Activated CD4-positive, alpha-beta memory T cell treated with anti-CD3 and anti-CD28 coated beads, Interleukin-2, amount 10 ng/mL, durations not matched to agents 7 days and 5 days (primary cell): Measurements from ENCODE around the gene APOC4. TPM values are rescaled to one million over a fixed set of nuclear protein-coding genes. Genes with fewer than 3 reads are reported as not detected.

Experiments
- CTCF ChIA-PET: fragments of 350-600 bp; sonication (Branson Sonifier 250); formaldehyde crosslinking; loops from one replicate; lab custom pipeline; 2021; ENCODE audit warnings: antibody characterized with exemption, inconsistent platforms; lab: Charles Lee
- POLR2A ChIA-PET: fragments of 350-600 bp; sonication (Branson Sonifier 250); formaldehyde crosslinking; loops from one replicate; lab custom pipeline; 2021; ENCODE audit warnings: antibody characterized with exemption; lab: Charles Lee
- DNase-seq: peaks from one replicate; pipeline ENCODE4 v3.0.0-alpha.2; 2020
- H3K27ac Mint-ChIP-seq: one replicate; pipeline ENCODE4 v1.8.0; 2021; ENCODE audit warnings: mild to moderate bottlenecking, mixed read lengths
- H3K27me3 Mint-ChIP-seq: one replicate; pipeline ENCODE4 v1.8.0; 2021; ENCODE audit warnings: mixed read lengths
- H3K36me3 Mint-ChIP-seq: one replicate; pipeline ENCODE4 v1.8.0; 2021; ENCODE audit warnings: low read depth, mixed read lengths
- H3K4me1 Mint-ChIP-seq: one replicate; pipeline ENCODE4 v1.8.0; 2021; ENCODE audit warnings: mixed read lengths
- H3K4me3 Mint-ChIP-seq: one replicate; pipeline ENCODE4 v1.8.0; 2021; ENCODE audit warnings: mild to moderate bottlenecking, mixed read lengths
- H3K9me3 Mint-ChIP-seq: one replicate; pipeline ENCODE4 v1.8.0; 2021; ENCODE audit warnings: mixed read lengths
- total RNA-seq, 2 experiments: library from RNA; stranded (reverse); gene quantifications; one replicate each; pipeline ENCODE4 v1.2.3, GENCODE V29; 2021

The APOC4 gene, protein sequence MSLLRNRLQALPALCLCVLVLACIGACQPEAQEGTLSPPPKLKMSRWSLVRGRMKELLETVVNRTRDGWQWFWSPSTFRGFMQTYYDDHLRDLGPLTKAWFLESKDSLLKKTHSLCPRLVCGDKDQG
- not detected for total RNA-seq

- ChIA-PET POLR2A (no interaction called here), CTCF (no interaction called here)
- H3K36me3 Mint-ChIP-seq = no peaks in the 10 kb centered on the region
- no peaks in the 10 kb centered on the region for H3K9me3 Mint-ChIP-seq
- H3K4me1 Mint-ChIP-seq = peaks cover 2% of the 10 kb centered on the region
- no peak for DNase-seq
- H3K27ac Mint-ChIP-seq = no peak within 1 kb of the TSS
- no peaks in the 10 kb centered on the region for H3K27me3 Mint-ChIP-seq
- H3K4me3 Mint-ChIP-seq = no peak within 1 kb of the TSS
Observed at GRCh38 chr19:44942067-44942571, at the start of gene APOC4. APOC4 (plus strand) TSS chr19:44942237; CDS start chr19:44942278, 41 bp downstream.

GRCh38 chr19:44892932-44893331 is 49.1 kb upstream of the APOC4 start:
- Mint-ChIP-seq H3K4me3 (peak overlapping the region; percentile 86), H3K4me1 (peaks cover 31% of the 10 kb centered on the region), H3K36me3 (peaks cover 47% of the 10 kb centered on the region), H3K27ac (no peak overlapping the region), H3K9me3 (peaks cover 5% of the 10 kb centered on the region), H3K27me3 (no peaks in the 10 kb centered on the region)
- ChIA-PET CTCF (interaction anchor here (0.7 to 1.3 kb wide), 2 partner anchors 11 to 13 kb away, joined by 3 read pairs; partner anchors contain the start of gene APOE), POLR2A (interaction anchor here (1.3 kb wide), 1 partner anchor 9 kb away, joined by 4 read pairs; no protein-coding TSS in a partner anchor)
- no peak for DNase-seq

DNA sequence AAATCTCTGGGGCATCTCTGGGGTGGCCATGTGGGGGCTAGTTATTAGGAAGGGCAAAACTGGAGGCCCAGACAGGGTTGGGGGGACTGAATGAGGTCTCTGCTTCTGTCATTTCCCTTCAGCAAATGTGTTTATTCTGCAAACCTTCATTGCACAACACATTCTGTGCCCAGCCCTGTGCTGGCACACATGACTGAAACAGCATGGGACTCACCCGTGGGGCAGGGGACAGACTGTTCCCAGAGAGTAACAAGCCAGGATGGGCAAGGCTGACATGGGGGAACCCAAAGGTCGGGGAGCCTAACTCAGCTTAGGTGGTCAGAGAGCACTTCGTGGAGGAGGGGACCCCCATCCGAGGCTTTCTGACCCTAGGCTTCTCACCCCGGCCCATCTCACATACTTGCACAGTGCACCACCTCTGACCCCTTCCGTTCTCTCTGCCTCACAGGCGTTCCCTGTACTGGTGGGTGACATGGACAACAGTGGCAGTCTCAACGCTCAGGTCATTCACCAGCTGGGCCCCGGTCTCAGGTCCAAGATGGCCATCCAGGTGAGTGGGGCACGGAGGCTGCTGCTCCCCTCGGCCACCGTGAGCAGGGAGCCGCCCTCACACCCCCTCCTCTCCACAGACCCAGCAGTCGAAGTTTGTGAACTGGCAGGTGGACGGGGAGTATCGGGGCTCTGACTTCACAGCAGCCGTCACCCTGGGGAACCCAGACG is 48.5 kb upstream of the APOC4 start:
- Mint-ChIP-seq H3K4me1 (peaks cover 31% of the 10 kb centered on the region), H3K4me3 (peak overlapping the region; percentile 86), H3K27me3 (no peaks in the 10 kb centered on the region), H3K27ac (no peak overlapping the region), H3K9me3 (peaks cover 5% of the 10 kb centered on the region), H3K36me3 (peaks cover 51% of the 10 kb centered on the region)
- ChIA-PET CTCF (interaction anchor here (1.3 kb wide), 1 partner anchor 10 kb away, joined by 3 read pairs; no protein-coding TSS in a partner anchor), POLR2A (interaction anchor here (1.3 kb wide), 1 partner anchor 8 kb away, joined by 4 read pairs; no protein-coding TSS in a partner anchor)
- DNase-seq = no peak

DNA sequence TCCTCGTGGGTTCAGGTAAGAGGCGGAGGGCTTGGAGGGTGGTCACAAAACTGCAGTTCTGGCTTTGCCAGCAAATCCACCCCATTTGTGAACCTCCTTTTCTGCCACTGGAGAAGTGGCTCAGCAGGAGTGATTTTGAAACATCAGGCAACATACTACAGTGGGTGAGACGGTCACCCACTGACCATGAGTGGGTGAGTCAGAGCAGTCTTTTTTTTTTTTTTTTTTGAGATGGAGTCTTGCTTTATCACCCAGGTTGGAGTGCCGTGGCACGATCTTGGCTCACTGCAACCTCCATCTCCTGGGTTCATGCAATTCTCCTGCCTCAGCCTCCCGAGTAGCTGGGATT is 48.0 kb upstream of the APOC4 start:
- Mint-ChIP-seq H3K27ac (no peak overlapping the region), H3K9me3 (peaks cover 4% of the 10 kb centered on the region), H3K27me3 (no peaks in the 10 kb centered on the region), H3K4me3 (no peak overlapping the region), H3K4me1 (peaks cover 30% of the 10 kb centered on the region), H3K36me3 (peaks cover 51% of the 10 kb centered on the region)
- no peak for DNase-seq
- POLR2A ChIA-PET = no interaction called here
- CTCF ChIA-PET = no interaction called here

DNA sequence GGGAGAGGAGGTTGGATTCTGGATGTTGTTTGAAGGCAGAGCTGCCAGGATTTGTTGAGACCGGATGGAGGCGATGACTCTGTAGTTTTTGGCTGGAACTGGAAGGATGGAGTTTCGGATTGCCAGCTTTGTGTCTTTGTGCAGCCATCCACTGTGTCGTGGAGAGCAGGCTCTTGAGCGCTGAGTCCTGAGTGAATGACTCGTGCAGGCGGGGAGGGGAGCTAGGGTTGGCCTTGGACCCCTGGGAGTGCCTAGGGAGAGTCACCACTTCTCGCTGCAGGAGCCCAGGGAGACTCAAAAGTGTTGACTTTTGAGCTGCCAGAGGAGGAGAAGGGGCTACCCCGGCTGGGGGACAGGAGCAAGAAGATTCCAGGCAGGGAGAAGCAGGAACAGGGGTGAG is 47.1 kb upstream of the APOC4 start:
- peaks cover 28% of the 10 kb centered on the region for H3K4me1 Mint-ChIP-seq
- ChIA-PET POLR2A (no interaction called here), CTCF (interaction anchor here (1.0 kb wide), 1 partner anchor 171 kb away, joined by 5 read pairs; no protein-coding TSS in a partner anchor)
- peaks cover 56% of the 10 kb centered on the region for H3K36me3 Mint-ChIP-seq
- no peak for DNase-seq
- no peak overlapping the region for H3K4me3 Mint-ChIP-seq
- H3K27me3 Mint-ChIP-seq = no peaks in the 10 kb centered on the region
- no peak overlapping the region for H3K27ac Mint-ChIP-seq
- peaks cover 3% of the 10 kb centered on the region for H3K9me3 Mint-ChIP-seq

DNA sequence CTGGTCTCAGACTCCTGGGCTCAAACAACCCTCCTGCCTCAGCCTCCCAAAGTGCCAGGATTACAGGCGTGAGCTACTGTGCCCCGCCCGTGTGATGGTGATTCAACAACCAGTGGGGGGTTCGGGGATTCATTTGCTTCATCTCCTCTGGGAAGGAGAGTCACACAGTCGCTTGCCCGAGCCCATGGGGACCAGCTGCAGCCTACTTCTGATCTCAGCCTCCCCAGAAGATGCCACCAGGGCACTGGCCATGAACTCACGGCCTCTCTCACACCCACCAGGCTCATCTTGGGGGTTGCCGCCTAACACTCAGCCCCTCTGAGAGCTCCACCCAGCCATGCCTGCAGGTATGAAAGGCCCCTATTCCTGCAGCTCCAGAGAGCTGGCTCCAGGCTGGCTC is 44.2 kb upstream of the APOC4 start:
- H3K27me3 Mint-ChIP-seq = no peaks in the 10 kb centered on the region
- peaks cover 58% of the 10 kb centered on the region for H3K36me3 Mint-ChIP-seq
- POLR2A ChIA-PET = no interaction called here
- no peak for DNase-seq
- CTCF ChIA-PET = interaction anchor here (0.6 kb wide), 1 partner anchor 91 kb away, joined by 3 read pairs; no protein-coding TSS in a partner anchor
- no peaks in the 10 kb centered on the region for H3K9me3 Mint-ChIP-seq
- H3K27ac Mint-ChIP-seq = no peak overlapping the region
- no peak overlapping the region for H3K4me3 Mint-ChIP-seq
- H3K4me1 Mint-ChIP-seq = peaks cover 9% of the 10 kb centered on the region

- H3K4me3 Mint-ChIP-seq = no peak overlapping the region
- H3K36me3 Mint-ChIP-seq = peaks cover 43% of the 10 kb centered on the region
- POLR2A ChIA-PET = no interaction called here
- CTCF ChIA-PET = no interaction called here
- H3K9me3 Mint-ChIP-seq = no peaks in the 10 kb centered on the region
- H3K4me1 Mint-ChIP-seq = peaks cover 4% of the 10 kb centered on the region
- peaks cover under 1% of the 10 kb centered on the region for H3K27me3 Mint-ChIP-seq
- no peak overlapping the region for H3K27ac Mint-ChIP-seq
- no peak for DNase-seq
Observed at GRCh38 chr19:44900328-44901244, 41.5 kb upstream of the APOC4 start.

GRCh38 chr19:44903216-44903601 is 38.8 kb upstream of the APOC4 start:
- ChIA-PET POLR2A (no interaction called here), CTCF (interaction anchor here (1.1 to 3.1 kb wide), 4 partner anchors 10 to 49 kb away, joined by 3 to 13 read pairs (median 8); partner anchors contain the start of gene TOMM40)
- no peaks in the 10 kb centered on the region for H3K9me3 Mint-ChIP-seq
- no peak overlapping the region for H3K27ac Mint-ChIP-seq
- H3K36me3 Mint-ChIP-seq = peaks cover 25% of the 10 kb centered on the region
- peaks cover 15% of the 10 kb centered on the region for H3K27me3 Mint-ChIP-seq
- peaks cover 12% of the 10 kb centered on the region for H3K4me1 Mint-ChIP-seq
- no peak for DNase-seq
- no peak overlapping the region for H3K4me3 Mint-ChIP-seq

GRCh38 chr19:44903602-44904425 is 38.2 kb upstream of the APOC4 start:
- Mint-ChIP-seq H3K27ac (no peak overlapping the region), H3K4me3 (no peak overlapping the region), H3K9me3 (no peaks in the 10 kb centered on the region), H3K27me3 (peaks cover 15% of the 10 kb centered on the region), H3K36me3 (peaks cover 24% of the 10 kb centered on the region), H3K4me1 (peaks cover 12% of the 10 kb centered on the region)
- DNase-seq = peak; percentile 77
- POLR2A ChIA-PET = interaction anchor here (1.0 to 1.1 kb wide), 2 partner anchors 14 to 44 kb away, joined by 3 read pairs; no protein-coding TSS in a partner anchor
- CTCF ChIA-PET = interaction anchor here (0.6 to 3.1 kb wide), 7 partner anchors 9 to 155 kb away, joined by 3 to 13 read pairs (median 4); partner anchors contain the start of gene TOMM40

GRCh38 chr19:44904426-44904994 is 37.5 kb upstream of the APOC4 start:
- no peak overlapping the region for H3K27ac Mint-ChIP-seq
- peaks cover 15% of the 10 kb centered on the region for H3K27me3 Mint-ChIP-seq
- H3K36me3 Mint-ChIP-seq = peaks cover 21% of the 10 kb centered on the region
- ChIA-PET CTCF (interaction anchor here (0.6 to 3.1 kb wide), 8 partner anchors 8 to 1384 kb away, joined by 3 to 13 read pairs (median 4); partner anchors contain the start of gene TOMM40), POLR2A (interaction anchor here (1.0 to 1.1 kb wide), 2 partner anchors 14 to 43 kb away, joined by 3 read pairs; no protein-coding TSS in a partner anchor)
- no peak for DNase-seq
- H3K4me1 Mint-ChIP-seq = peaks cover 12% of the 10 kb centered on the region
- H3K9me3 Mint-ChIP-seq = no peaks in the 10 kb centered on the region
- H3K4me3 Mint-ChIP-seq = no peak overlapping the region

GRCh38 chr19:44905437-44906160 is 36.4 kb upstream of the APOC4 start, which contains the start of gene APOE:
APOE (plus strand) TSS chr19:44905796; CDS start chr19:44906625, 829 bp downstream.
- Mint-ChIP-seq H3K4me3 (no peak within 1 kb of the TSS), H3K36me3 (peaks cover 13% of the 10 kb centered on the region), H3K27me3 (peaks cover 15% of the 10 kb centered on the region), H3K9me3 (no peaks in the 10 kb centered on the region), H3K27ac (no peak within 1 kb of the TSS), H3K4me1 (peaks cover 12% of the 10 kb centered on the region)
- ChIA-PET POLR2A (interaction anchor here (1.1 to 1.7 kb wide), 2 partner anchors 9 to 14 kb away, joined by 3 to 6 read pairs; no protein-coding TSS in a partner anchor), CTCF (interaction anchor here (0.7 to 3.1 kb wide), 3 partner anchors 10 to 47 kb away, joined by 3 to 13 read pairs (median 4); no protein-coding TSS in a partner anchor)
- no peak for DNase-seq
